Measurements from ENCODE around the gene NRBF2. TPM values are rescaled to one million over a fixed set of nuclear protein-coding genes. Genes with fewer than 3 reads are reported as not detected.

NRBF2 gene
- total and polyA plus RNA-seq, 2 of the 4 experiments (the other 2 are of a cell fraction) = 19.9 to 20.6 TPM

GRCh38 chr10:63192826-63193225 lies 59.7 kb downstream of the NRBF2 start:
- Histone ChIP-seq H2BK5ac (ENCODE audit: low read depth, low read length, poor library complexity, severe bottlenecking) (no peak overlapping the region), H3K4me3 (ENCODE audit: insufficient read depth, low read depth, low read length) (no peak overlapping the region), H2BK120ac (ENCODE audit: low read depth, low read length) (no peak overlapping the region), H3K9me3 (ENCODE audit: control insufficient read depth, insufficient read depth, low read length) (no peaks in the 10 kb centered on the region), H2BK15ac (ENCODE audit: low read depth, low read length) (no peak overlapping the region), H3K4me1 (ENCODE audit: control insufficient read depth, insufficient read depth, low read length) (peaks cover 7% of the 10 kb centered on the region), H4K8ac (ENCODE audit: low read depth in 2 of 2, low read length in 2 of 2) (no peak overlapping the region), H3K23ac (ENCODE audit: low read depth, low read length) (no peak overlapping the region), H3K9me1 (ENCODE audit: insufficient read depth, low read length) (0 out of 2 replicates have a peak, but pooled peaks cover 4% of the 10 kb centered on the region), H4K91ac (ENCODE audit: insufficient read depth, low read depth, low read length) (no peak overlapping the region), H3K27me3 (ENCODE audit: control insufficient read depth, insufficient read depth, low read length) (no peaks in the 10 kb centered on the region), H3K56ac (ENCODE audit: extremely low read depth, insufficient read depth, low read length) (no peak overlapping the region), H4K20me1 (ENCODE audit: insufficient read depth, low read length) (no peaks in the 10 kb centered on the region; the same call in 1 of the 2 replicates), H4K5ac (ENCODE audit: low read depth, low read length) (no peak overlapping the region), H2AK5ac (ENCODE audit: low read depth, low read length) (no peak overlapping the region), H2BK20ac (ENCODE audit: low read depth, low read length) (no peak overlapping the region), H3K4ac (ENCODE audit: low read depth, low read length) (no peak overlapping the region), H2AFZ (replicated peaks; ENCODE audit: low read length, poor library complexity) (no peak overlapping the region), H3K14ac (replicated peaks; ENCODE audit: low read depth, low read length) (no peak overlapping the region), H3K27ac (ENCODE audit: insufficient read depth, low read length) (no peak overlapping the region), H2AK9ac (replicated peaks; ENCODE audit: low read depth, low read length, poor library complexity) (no peak overlapping the region), H3K18ac (ENCODE audit: low read depth, low read length) (no peak overlapping the region), H3K36me3 (ENCODE audit: control insufficient read depth, insufficient read depth, low read length) (peaks cover 20% of the 10 kb centered on the region), H3K79me1 (ENCODE audit: low read depth in 1 of 2, low read length in 2 of 2) (peaks cover 4 to 13% of the 10 kb centered on the region in 2 experiments; a peak in 3 of 4 replicates), H3K4me2 (ENCODE audit: low read depth, low read length) (no peak overlapping the region), H3K9ac (ENCODE audit: low read depth, low read length) (no peak overlapping the region)
- POLR2A ChIA-PET (ENCODE audit: unreplicated experiment) = no interaction called here
- DNase-seq (no peak), ATAC-seq (ENCODE audit: low read depth) (no peak)
- dilution Hi-C loops (cut with HindIII; ENCODE audit: low sequenced_read_pairs, unreplicated experiment) (no loop called here), intact Hi-C loops (cut with micrococcal nuclease) (no loop called here), in situ Hi-C loops (cut with MboI; ENCODE audit: low sequenced_read_pairs) (no loop called here)
- BruUV-seq (replicated peaks) = no TSS peak
- CTCF ChIA-PET = no interaction called here
- no CpG with 5 or more reads among the region's 1 CpG for WGBS, 2 experiments (ENCODE audit: extremely low coverage in 2 of 2, insufficient read length in 1 of 2)
- no peak for TF ChIP-seq RCOR1 (IDR thresholded peaks at IDR 0.05; ENCODE audit: insufficient replicate concordance, low read length)
- no peak for TF ChIP-seq SMC3 (IDR thresholded peaks at IDR 0.05; ENCODE audit: low read depth, low read length)
- TF ChIP-seq RAD21 (IDR thresholded peaks at IDR 0.05; ENCODE audit: low read length) = no peak
- TF ChIP-seq MAFK (IDR thresholded peaks at IDR 0.05; ENCODE audit: low read depth, low read length) = no peak
- no peak for TF ChIP-seq CEBPB (IDR thresholded peaks at IDR 0.05; ENCODE audit: low read depth, low read length)
- no peak for TF ChIP-seq RFX5 (IDR thresholded peaks at IDR 0.05; ENCODE audit: low read depth, low read length)
- TF ChIP-seq MXI1 (IDR thresholded peaks at IDR 0.05; ENCODE audit: borderline replicate concordance, low read depth, low read length) = no peak
- TF ChIP-seq USF2 (IDR thresholded peaks at IDR 0.05; ENCODE audit: low read depth, low read length) = no peak
- no peak for TF ChIP-seq CHD1 (IDR thresholded peaks at IDR 0.05; ENCODE audit: low read depth, low read length)
- TF ChIP-seq BHLHE40 (IDR thresholded peaks at IDR 0.05; ENCODE audit: low read depth, low read length) = no peak
- TF ChIP-seq MAZ (IDR thresholded peaks at IDR 0.05; ENCODE audit: borderline replicate concordance, low read depth, low read length) = no peak
- no peak for TF ChIP-seq POLR2A (IDR thresholded peaks at IDR 0.05; ENCODE audit: low read depth, low read length)
- no peak for TF ChIP-seq FOS (IDR thresholded peaks at IDR 0.05; ENCODE audit: low read depth, low read length)
- TF ChIP-seq NFE2L2 (IDR thresholded peaks at IDR 0.05; ENCODE audit: low read depth, low read length) = no peak
- no peak for TF ChIP-seq CTCF (conservative IDR thresholded peaks at IDR 0.05; ENCODE audit: low read depth, low read length)
- TF ChIP-seq ELK1 (IDR thresholded peaks at IDR 0.05; ENCODE audit: borderline replicate concordance, low read depth, low read length) = no peak

Data from IMR-90 (cell line).